Body of pancreas (tissue), 4 donors: ENCODE results near the gene MXD4. TPM values are rescaled to one million over a fixed set of nuclear protein-coding genes. Genes with fewer than 3 reads are reported as not detected.

Experiments
- ATAC-seq: fragments of 150-250 bp; one replicate; pipeline ENCODE4 v1.9.1; 2016
- DNase-seq, 4 donors: peaks; one replicate each; pipeline ENCODE4 v3.0.0-alpha.2; 2019
- H3K27ac ChIP-seq, 4 donors: fragments of 200-600 bp; sonication (generic); 1 replicate in 3 of 4; 2 replicates in 1 of 4; pipeline versions ENCODE4 v1.5.1 to v1.6.1; 2016 to 2019; ENCODE audit warnings: mild to moderate bottlenecking in 1 of 4, mixed read lengths in 1 of 4, moderate library complexity in 1 of 4
- H3K27me3 ChIP-seq, 2 donors: fragments of 200-600 bp; sonication (generic); one replicate each; pipeline ENCODE4 v1.6.0; 2016; ENCODE audit warnings: mild to moderate bottlenecking in 1 of 2
- H3K36me3 ChIP-seq, 2 donors: fragments of 200-600 bp; sonication (generic); replicated peaks in 1 of 2; 2 replicates each; pipeline ENCODE4 v1.5.1; 2016; ENCODE audit warnings: low read depth in 2 of 2; ENCODE audit not compliant: insufficient read depth in 1 of 2
- H3K4me1 ChIP-seq: fragments of 200-600 bp; sonication (generic); one replicate; pipeline ENCODE4 v1.6.0; 2016
- H3K4me3 ChIP-seq, 2 donors: fragments of 200-600 bp; sonication (generic); 1 replicate in 1 of 2; 2 replicates in 1 of 2; pipeline ENCODE4 v1.5.1; 2016 to 2019
- H3K9me3 ChIP-seq, 3 donors: fragments of 200-600 bp; sonication (generic); 1 replicate in 2 of 3; 2 replicates in 1 of 3; pipeline ENCODE4 v1.5.1; 2016
- POLR2A ChIP-seq, 3 donors: fragments of 450-650 bp; IDR thresholded peaks; one replicate each; pipeline ENCODE4 v1.6.1; 2016; ENCODE audit warnings: antibody characterized with exemption in 3 of 3, mild to moderate bottlenecking in 2 of 3
- WGBS, 2 donors: methylation state at CpG; one replicate each; pipeline ENCODE4 v1.1.5; 2017; 5-methylcytosine and 5-hydroxymethylcytosine counted together
- intact Hi-C: fragments of 100-400 bp; cut with DNase I; formaldehyde crosslinking; loops from one replicate; pipeline ENCODE4 v1.15.1; 2023
- total RNA-seq, 2 donors: library from RNA; depleted of rRNA; stranded (reverse); fragments of >200 nt; gene quantifications; one replicate each; pipeline ENCODE4 v1.1.0, GENCODE V29; 2016
- TF ChIP-seq, protein P1 (sequence below), 7 experiments: fragments of 450-650 bp in 4 of 7; fragments of 200-600 bp in 3 of 7; sonication (generic) in 3 of 7; IDR thresholded peaks; one replicate each; pipeline ENCODE4 v1.5.1; 2016 to 2019; ENCODE audit warnings: antibody characterized with exemption in 7 of 7

The MXD4 gene
- total RNA-seq, 2 donors from 2014 or later = 40.7 to 45.5 TPM

DNA sequence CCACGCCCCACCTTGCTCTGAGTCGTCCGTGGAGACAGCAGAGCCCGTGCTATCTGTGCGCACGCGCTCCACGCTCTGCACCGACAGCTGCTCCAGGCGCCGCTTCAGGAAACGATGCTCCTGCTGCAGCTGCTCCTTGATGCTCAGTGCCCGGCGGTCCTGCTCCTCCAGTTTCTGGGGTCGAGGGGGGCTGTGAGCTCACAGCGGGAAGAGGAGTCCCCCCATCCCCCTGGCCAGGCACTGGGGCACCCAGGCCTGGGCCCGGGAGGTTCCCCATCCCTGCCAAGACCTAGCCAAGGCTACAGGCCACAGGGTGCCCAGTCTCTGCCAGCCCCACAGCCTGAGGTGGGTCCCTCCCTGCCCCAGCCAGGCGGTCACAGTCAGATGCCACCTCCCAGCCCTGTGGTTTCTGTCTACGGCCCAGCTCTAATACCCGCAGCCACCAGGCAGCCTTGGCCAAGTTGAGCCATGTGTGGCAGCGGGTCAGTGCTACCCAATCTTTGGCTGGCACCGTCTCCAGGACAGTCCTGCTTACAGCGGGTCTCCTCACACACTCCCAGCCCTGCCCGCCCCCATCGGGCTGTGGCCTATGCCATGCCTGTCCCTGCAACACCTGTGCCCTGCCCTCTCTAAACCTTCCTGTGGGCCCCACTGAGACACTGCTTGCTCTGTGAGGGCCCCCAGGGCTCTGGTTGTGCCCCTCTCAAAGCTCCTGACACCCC, 10.7 kb downstream of the MXD4 start:
- H3K27ac ChIP-seq = no peak overlapping the region

DNA sequence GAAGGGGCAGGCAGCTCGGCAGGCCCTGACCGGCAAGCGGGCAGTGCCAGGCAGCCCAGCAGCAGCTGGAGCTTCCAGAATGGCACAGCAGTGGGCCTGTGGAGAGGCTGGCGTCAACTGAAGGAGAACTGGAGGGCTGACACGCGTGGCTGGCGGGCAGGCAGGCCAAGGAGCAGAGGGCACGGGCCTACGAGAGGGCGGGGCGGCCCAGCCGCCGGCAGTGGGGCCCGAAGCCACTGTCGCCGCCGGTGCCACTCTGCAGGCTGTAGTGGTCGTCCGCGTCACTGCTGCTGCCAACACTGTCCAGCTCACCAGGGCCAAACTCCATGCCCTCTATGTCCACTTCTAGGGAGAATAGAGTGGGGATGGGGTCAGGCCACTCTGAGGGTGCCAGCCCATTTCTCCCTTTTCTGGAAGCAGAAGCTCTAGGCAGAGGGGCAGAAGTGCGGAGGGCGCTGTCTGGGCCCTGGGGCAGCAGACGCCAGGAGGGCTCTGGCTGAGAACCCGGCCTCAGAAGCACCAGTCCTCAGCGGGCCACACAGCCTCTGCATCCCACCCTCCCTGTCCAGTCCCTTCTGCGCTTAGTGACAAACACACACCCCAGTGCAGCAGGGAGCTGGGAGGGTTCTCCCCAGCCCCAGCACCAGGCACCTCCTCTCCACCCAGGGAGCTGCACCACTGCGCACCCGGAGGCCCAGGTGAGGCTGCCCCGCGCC, 11.4 kb downstream of the MXD4 start:
- TF ChIP-seq POLR2A (IDR thresholded peaks at IDR 0.05) = no peak
- TF ChIP-seq, protein P1, sequence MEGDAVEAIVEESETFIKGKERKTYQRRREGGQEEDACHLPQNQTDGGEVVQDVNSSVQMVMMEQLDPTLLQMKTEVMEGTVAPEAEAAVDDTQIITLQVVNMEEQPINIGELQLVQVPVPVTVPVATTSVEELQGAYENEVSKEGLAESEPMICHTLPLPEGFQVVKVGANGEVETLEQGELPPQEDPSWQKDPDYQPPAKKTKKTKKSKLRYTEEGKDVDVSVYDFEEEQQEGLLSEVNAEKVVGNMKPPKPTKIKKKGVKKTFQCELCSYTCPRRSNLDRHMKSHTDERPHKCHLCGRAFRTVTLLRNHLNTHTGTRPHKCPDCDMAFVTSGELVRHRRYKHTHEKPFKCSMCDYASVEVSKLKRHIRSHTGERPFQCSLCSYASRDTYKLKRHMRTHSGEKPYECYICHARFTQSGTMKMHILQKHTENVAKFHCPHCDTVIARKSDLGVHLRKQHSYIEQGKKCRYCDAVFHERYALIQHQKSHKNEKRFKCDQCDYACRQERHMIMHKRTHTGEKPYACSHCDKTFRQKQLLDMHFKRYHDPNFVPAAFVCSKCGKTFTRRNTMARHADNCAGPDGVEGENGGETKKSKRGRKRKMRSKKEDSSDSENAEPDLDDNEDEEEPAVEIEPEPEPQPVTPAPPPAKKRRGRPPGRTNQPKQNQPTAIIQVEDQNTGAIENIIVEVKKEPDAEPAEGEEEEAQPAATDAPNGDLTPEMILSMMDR (IDR thresholded peaks at IDR 0.05) = no peak
- intact Hi-C loops = no loop called here
- no peak overlapping the region for H3K4me3 ChIP-seq
- no peak for ATAC-seq
- H3K27me3 ChIP-seq = no peaks in the 10 kb centered on the region
- peak in 2 of 4 donors; percentile 4 to 11 for DNase-seq
- WGBS, 2 donors = 90 to 92% methylated on average over 20 to 23 of the region's 30 CpGs
- peaks cover 0 to 35% of the 10 kb centered on the region in 2 donors for H3K36me3 ChIP-seq
- H3K9me3 ChIP-seq = no peaks in the 10 kb centered on the region
- H3K4me1 ChIP-seq = peaks cover 7% of the 10 kb centered on the region
- H3K27ac ChIP-seq = no peak overlapping the region

More for the DNA sequence above, 10.7 kb downstream of the MXD4 start:
- H3K27me3 ChIP-seq = no peaks in the 10 kb centered on the region
- intact Hi-C loops = no loop called here
- ATAC-seq = no peak
- TF ChIP-seq, protein P1 (IDR thresholded peaks at IDR 0.05) = no peak
- TF ChIP-seq POLR2A (IDR thresholded peaks at IDR 0.05) = no peak
- WGBS, 2 donors = 93 to 96% methylated on average over 16 to 23 of the region's 25 CpGs
- H3K4me3 ChIP-seq = no peak overlapping the region
- H3K4me1 ChIP-seq = peaks cover 14% of the 10 kb centered on the region
- peaks cover 0 to 35% of the 10 kb centered on the region in 2 donors for H3K36me3 ChIP-seq
- H3K9me3 ChIP-seq = no peaks in the 10 kb centered on the region
- peak in 2 of 4 donors; percentile 5 to 12 for DNase-seq

DNA sequence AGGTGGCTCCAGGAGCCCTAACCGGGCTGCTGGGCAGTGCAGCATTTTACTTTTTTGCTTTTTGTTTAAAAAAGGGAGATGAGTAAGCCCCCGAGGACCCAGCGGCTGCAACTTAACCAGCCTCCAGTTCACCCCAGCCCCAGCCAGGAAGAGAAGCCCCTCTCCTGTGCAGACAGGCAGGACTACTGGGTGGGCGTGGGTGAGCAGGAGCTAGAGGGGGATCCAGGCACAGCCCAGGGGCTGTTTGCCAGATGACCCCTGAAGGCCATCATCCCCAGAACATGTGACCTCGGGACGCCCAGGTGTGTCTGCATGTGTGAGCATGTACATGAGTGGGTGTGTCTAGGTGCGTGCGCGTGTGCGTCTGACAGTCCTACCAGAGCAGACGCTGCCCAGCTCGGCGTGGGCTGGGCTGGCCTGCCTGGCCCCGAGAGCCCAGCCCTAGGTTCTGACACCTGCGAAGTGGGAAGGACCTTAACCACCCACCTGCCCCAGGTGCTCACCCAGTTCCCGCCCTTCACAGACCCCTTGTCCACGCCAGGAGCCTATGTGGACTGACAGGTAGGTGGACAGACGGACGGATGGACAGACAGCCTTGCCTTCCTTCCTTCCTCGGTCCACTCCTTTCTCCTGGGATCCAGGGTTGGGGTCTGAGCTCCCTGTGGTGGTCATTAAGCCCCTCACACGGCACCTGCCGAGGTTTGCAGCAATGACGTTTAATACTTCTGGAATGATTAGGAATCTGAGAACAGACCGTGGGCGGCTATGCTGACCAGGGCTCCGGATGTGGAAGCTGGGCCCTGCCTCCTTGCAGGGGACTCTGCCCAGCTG, 12.2 kb downstream of the MXD4 start:
- Histone ChIP-seq H3K4me3 (no peak overlapping the region), H3K27ac (no peak overlapping the region), H3K36me3 (peaks cover 0 to 34% of the 10 kb centered on the region in 2 donors), H3K4me1 (no peaks in the 10 kb centered on the region), H3K9me3 (no peaks in the 10 kb centered on the region), H3K27me3 (no peaks in the 10 kb centered on the region)
- intact Hi-C loops = no loop called here
- WGBS, 2 donors = 84 to 90% methylated on average over 20 to 24 of the region's 26 CpGs
- ATAC-seq (no peak), DNase-seq (peak in 3 of 4 donors; percentile 5 to 11 (median 11))
- TF ChIP-seq, protein P1 (IDR thresholded peaks at IDR 0.05) = no peak
- TF ChIP-seq POLR2A (IDR thresholded peaks at IDR 0.05) = no peak

DNA sequence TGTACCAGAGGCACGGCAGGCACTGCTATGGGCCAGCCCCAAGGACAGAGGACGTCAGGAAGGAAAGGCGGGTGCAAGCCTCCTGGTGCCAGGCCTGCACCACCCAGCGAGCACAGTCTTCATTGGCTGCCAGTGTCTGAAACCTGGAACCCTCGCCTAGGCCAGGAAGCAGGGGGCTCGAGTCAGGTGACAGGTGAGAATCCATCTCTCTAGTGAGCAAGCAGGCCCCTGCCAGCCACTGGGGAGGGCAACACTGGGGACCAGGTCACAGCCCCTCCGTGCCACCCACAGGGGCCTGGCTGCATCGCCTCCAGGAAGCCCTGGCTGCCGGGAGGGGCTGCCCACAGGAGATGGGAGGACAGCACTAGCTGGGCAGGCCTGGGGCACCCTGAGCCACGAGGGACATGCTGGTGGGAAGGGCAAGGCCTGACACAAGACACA, 13.1 kb downstream of the MXD4 start:
- WGBS, 2 donors = 62 to 64% methylated on average over 8 to 9 of the region's 10 CpGs
- DNase-seq (peak in 3 of 4 donors; percentile 5 to 13 (median 10)), ATAC-seq (no peak)
- Histone ChIP-seq H3K9me3 (no peaks in the 10 kb centered on the region), H3K27me3 (no peaks in the 10 kb centered on the region), H3K36me3 (peaks cover 0 to 30% of the 10 kb centered on the region in 2 donors), H3K4me3 (no peak overlapping the region), H3K4me1 (no peaks in the 10 kb centered on the region), H3K27ac (no peak overlapping the region)
- TF ChIP-seq POLR2A (IDR thresholded peaks at IDR 0.05) = no peak
- TF ChIP-seq, protein P1 (IDR thresholded peaks at IDR 0.05) = no peak
- intact Hi-C loops = no loop called here
